Cardiac fibroblast (primary cell): ENCODE data around the gene TENM4.

Source experiments
- DNase-seq, 2 donors: peaks; one replicate each; pipeline versions ENCODE4 v3.0.0 to v3.0.0-alpha.2; 2010; ENCODE audit warnings: low read depth in 2 of 2
- H3K4me3 ChIP-seq, 2 donors: replicated peaks in 1 of 2; 1 replicate in 1 of 2; 2 replicates in 1 of 2; pipeline ENCODE4 v1.5.1; 2011; ENCODE audit warnings: low read depth in 2 of 2, low read length in 2 of 2, mild to moderate bottlenecking in 2 of 2, moderate library complexity in 1 of 2
- TF ChIP-seq, protein P1 (sequence below): IDR thresholded peaks from one replicate; pipeline ENCODE4 v1.5.1; 2011; ENCODE audit warnings: low read depth, mild to moderate bottlenecking, low read length, inconsistent platforms

TENM4 gene

DNA sequence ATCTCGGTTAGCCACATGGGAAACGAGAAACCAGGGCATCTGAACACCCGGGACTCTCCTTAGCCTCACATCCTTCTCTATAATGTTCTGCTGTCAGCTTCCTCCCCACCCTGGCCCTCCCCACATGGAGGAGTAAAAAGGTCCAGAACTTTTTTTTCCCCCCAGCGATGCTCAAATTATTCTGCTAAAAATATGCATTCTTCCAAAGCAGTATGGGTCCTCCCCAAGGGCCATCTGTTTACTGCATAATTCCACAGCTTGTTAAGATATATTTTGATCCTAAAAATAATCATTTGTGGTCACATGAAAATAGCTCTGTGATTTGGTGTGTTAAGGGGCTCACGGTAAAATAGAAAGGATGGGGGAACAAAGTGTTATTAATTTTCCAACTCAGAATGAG, 584.6 kb downstream of the TENM4 start:
- H3K4me3 ChIP-seq: no peak overlapping the region
- no peak for DNase-seq
- TF ChIP-seq, protein P1, sequence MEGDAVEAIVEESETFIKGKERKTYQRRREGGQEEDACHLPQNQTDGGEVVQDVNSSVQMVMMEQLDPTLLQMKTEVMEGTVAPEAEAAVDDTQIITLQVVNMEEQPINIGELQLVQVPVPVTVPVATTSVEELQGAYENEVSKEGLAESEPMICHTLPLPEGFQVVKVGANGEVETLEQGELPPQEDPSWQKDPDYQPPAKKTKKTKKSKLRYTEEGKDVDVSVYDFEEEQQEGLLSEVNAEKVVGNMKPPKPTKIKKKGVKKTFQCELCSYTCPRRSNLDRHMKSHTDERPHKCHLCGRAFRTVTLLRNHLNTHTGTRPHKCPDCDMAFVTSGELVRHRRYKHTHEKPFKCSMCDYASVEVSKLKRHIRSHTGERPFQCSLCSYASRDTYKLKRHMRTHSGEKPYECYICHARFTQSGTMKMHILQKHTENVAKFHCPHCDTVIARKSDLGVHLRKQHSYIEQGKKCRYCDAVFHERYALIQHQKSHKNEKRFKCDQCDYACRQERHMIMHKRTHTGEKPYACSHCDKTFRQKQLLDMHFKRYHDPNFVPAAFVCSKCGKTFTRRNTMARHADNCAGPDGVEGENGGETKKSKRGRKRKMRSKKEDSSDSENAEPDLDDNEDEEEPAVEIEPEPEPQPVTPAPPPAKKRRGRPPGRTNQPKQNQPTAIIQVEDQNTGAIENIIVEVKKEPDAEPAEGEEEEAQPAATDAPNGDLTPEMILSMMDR: no peak

DNA sequence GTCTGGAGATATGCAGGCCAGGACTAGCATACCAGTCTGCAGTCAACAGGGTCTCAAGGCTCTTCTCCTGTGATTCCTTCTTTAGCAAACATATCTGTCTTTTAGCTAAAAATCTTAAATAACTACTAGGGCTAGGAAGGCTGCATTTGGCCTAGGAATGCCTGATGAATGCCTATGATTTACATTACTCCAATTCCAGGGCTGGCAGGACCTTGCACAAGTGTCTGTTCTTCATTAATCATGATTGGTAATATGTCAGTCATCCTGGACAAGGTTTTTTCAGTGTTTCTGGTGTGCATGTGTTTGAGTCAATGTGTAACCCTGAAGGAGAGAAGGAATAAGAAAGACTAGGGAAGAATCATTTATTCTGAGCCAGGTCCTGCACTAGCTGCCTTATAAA, 585.7 kb downstream of the TENM4 start:
- no peak overlapping the region for H3K4me3 ChIP-seq
- TF ChIP-seq, protein P1: no peak
- DNase-seq: no peak

GRCh38 chr11:78853521-78853920, 587.3 kb downstream of the TENM4 start:
- TF ChIP-seq, protein P1: no peak
- no peak overlapping the region for H3K4me3 ChIP-seq
- DNase-seq: no peak

- TF ChIP-seq, protein P1: no peak
- DNase-seq: no peak
- H3K4me3 ChIP-seq: no peak overlapping the region
These were observed 588.8 kb downstream of the TENM4 start for GRCh38 chr11:78851878-78852586.

DNA sequence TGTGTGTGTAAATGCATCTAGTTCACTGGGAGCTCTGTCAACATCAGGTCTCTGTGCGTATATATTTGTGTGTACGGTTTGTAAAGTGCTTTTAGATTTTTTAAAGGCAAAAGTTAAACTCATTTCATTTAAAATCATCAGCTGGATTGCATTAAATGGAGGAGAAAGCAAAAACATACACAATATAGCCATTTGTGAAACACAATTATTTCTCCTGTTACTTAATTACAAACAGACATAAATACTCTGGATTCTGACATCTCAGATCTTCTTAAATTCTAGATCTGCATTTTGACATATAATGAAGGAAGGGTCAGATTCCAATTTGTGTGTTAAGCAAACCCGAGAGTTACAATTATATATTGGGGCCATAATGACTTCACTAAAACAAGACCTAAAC, 590.8 kb downstream of the TENM4 start:
- TF ChIP-seq, protein P1: no peak
- no peak for DNase-seq
- no peak overlapping the region for H3K4me3 ChIP-seq

DNA sequence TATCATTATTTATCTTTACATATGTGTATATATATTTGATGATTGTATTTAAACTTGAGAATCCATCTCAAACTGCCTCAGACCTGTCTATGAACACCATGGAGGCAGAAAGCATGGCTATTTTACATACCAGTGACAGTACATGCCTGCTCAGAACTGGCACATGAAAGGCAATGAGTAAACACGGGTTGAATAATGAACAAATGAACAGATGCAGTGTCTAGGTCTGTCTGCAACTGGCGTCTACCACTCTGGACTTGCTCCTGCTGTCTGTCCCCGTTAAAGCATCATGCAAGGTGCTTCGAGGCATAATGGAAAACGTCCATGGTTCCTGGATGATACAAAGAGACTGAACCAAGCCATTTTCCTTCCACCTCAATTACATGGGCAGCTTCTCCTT, 594.6 kb downstream of the TENM4 start:
- no peak overlapping the region for H3K4me3 ChIP-seq
- TF ChIP-seq, protein P1: no peak
- DNase-seq: no peak

- no peak for DNase-seq
- H3K4me3 ChIP-seq: no peak overlapping the region
- TF ChIP-seq, protein P1: no peak
These were observed 595.3 kb downstream of the TENM4 start for GRCh38 chr11:78845496-78845895.
